Activated CD4-positive, alpha-beta T cell treated with anti-CD3 and anti-CD28 coated beads, Interleukin-10, Interleukin-2, amounts not matched to agents 100 ng/mL and 50 ng/mL, durations not matched to agents 16 hours and 8 hours (primary cell): ENCODE measurements around the gene MLLT10.

Experiments
- DNase-seq: peaks from one replicate; pipeline ENCODE4 v3.0.0-alpha.2; 2020

MLLT10 gene

DNA sequence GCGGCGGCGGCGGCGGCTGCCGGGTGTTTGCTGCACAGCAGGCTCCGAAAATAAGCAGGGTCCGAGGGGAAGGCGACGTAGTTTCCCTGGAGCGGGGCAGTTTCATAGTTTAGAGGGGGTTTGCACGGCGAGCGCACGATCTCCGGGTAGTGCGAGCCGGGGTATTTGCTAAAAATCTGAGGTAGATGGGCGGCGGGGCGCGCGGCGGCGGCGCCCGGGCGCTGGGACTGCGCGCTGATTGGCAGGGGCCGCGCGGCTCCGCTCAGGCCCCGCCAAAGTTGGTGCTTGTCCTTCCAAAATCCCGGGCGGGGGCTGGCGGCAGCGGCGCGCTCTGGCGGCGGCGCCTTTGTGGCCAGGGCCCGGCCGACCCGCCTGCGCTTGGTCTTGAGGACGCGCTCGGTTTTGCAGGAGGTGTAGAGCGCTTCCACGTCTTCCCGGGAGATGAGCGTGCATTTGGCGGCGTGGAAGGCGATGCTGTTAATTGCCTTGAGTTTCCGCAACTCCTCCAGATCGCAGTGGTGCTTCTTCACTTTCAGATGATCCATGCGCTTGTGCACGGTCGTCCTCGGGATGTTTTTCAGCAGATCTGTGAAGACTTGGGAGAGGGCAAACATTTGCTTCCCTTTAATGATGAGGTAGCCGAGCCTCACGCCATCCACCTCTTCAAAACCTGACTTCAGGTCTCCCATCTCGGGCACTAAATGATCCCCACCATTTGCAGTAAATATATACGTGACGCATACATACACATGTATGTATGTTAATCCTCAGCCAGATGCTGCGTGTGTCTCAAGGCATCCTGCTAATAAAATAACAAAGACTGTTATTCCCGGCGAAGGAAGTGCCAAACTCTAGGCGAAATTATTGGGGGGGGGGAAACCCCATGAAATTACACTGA lies 16.6 kb upstream of the MLLT10 start:
- peak; percentile 47 for DNase-seq

GRCh38 chr10:21518149-21518640 lies 15.8 kb upstream of the MLLT10 start:
- no peak for DNase-seq

GRCh38 chr10:21518641-21519396 lies 15.2 kb upstream of the MLLT10 start:
- DNase-seq = no peak

DNA sequence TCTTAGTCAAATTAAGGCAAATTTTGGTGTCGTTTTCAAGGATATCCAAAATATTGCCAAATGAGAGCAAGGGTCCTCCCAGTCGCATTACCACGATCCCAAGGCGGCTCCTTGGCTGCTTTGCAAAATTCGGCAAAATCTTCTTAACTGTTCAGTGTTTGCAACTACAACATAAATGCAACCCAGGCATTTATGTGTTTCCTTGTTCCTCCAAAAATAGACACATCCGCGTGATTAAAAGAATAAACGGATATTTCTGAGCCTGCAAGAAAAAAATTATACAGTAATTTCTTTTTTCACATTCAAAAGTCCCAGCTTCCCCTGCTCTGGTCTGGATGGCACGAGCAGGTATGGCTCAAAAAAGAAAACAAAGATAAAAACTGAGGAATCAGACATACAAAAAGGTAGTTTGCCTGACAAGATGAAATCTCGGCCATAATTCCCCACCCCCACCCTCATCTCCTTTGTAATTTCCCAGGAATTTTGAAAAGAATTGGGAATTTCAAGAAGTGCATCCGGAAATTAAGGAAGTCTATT lies 14.6 kb upstream of the MLLT10 start:
- no peak for DNase-seq

GRCh38 chr10:21519941-21520436 lies 14.0 kb upstream of the MLLT10 start:
- peak; percentile 55 for DNase-seq

GRCh38 chr10:21520509-21520908 lies 13.5 kb upstream of the MLLT10 start:
- no peak for DNase-seq

- DNase-seq = no peak
Measured at GRCh38 chr10:21520949-21521348, 13.1 kb upstream of the MLLT10 start.

DNA sequence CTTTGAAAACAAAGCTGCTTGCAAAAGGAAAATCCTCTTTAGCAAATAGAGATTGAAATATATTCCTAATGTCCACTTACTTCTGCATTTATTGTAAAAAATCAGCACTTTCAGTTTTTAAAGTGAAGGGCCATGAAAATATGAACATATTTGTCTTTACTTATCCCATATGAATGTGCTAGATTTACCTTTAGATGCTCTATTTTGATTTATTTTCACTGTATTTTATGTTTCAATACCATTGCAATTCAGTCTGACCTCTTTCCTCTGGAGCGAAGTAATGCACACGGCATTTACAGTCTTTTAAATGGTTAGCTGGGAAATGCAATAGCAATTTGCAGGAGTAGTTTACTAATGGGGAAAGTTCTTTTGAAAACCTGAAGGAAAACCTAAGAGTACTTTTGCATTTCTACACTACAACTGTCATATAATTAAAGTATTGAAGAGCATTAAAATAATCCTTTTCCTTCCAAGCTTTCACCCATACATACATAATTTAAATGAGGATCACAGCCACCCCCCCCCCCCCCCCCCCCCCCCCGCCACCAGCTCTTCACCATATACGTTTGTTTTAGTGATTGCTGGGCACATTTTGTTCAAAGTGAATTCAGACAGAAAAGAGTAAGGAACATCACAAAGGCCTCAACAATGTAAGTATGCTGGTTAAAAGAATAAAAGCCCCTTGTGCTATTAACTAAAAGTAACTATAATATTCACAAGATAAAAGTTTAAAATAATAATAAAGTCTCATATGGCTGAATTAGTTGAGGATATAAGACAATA lies 12.1 kb upstream of the MLLT10 start:
- no peak for DNase-seq

DNA sequence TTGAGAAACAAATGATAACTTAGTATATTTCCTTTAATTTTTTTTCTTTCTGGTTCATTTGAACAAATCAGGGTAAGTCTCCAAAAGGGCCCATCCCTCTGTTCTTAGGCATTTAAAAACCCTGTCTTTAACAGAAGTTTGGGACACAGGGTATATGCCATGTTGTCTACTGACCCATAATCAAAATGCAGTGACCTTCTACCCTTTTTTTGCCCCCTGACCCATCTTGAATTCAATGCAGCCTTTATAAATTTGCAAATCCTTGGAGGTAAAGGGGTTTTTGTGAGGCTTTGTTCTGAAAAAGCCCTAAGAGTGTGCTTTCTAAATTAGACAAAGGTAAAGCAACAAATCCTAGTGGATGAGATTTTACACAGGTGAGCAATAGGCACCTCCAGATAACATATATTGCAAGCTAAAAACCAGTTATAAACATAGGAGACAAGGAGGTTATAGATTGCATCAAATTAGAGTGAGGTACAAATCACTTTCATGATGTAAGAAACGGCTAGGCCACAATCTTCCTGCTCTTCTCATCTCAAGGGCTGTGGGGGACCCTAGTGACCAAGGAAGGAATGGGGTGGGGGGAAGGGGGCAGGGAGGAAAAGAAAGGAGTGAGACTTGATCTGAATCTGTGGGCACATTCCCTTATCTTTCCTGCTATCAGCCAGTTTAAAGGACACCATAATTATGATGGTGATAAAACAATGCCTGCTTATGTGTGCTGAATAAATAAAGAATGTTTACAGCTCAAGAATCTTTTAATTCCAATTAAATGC lies 11.2 kb upstream of the MLLT10 start:
- no peak for DNase-seq

GRCh38 chr10:21523557-21524008 lies 10.4 kb upstream of the MLLT10 start:
- no peak for DNase-seq

GRCh38 chr10:21524131-21524525 lies 9.9 kb upstream of the MLLT10 start:
- DNase-seq = no peak

DNA sequence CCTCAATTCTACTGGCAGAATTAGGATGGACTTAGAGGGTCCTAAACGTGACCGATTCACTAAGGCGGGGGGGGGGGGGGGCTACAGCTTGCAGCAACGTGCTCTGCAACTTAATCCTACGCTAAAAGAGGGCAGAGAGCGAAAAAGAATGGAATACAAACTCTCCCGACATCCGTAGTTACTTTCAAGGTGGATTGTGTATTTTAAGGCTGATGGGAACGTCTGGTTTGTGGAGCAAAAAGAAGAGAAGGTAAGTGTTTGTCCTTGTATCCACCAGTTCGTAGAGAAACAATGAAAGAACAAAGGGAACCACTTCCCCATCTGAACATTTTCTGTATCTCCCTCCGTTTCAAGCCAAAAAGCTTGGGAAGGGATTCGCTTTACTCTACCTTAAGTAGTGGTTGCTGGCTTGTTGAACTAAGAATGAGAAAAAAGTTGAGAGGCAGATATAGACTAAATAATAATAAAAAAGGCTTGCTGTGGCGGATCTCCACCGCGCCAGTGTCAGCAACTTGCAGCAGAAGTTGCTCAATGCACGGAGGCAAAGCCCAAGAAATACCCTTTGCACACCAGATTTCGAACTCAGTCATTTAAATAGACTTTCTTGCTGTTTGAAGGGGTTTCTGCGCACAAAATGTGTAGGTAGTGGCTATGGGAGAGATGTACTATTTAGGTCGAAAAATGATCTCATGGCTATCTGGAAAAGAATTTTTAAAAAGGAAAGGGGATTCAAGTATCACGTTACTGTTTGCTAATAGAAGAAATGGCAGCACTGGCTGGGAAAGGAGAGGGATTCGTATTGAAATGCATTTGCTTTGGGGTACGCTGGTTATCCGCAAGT lies 9.3 kb upstream of the MLLT10 start:
- no peak for DNase-seq

DNA sequence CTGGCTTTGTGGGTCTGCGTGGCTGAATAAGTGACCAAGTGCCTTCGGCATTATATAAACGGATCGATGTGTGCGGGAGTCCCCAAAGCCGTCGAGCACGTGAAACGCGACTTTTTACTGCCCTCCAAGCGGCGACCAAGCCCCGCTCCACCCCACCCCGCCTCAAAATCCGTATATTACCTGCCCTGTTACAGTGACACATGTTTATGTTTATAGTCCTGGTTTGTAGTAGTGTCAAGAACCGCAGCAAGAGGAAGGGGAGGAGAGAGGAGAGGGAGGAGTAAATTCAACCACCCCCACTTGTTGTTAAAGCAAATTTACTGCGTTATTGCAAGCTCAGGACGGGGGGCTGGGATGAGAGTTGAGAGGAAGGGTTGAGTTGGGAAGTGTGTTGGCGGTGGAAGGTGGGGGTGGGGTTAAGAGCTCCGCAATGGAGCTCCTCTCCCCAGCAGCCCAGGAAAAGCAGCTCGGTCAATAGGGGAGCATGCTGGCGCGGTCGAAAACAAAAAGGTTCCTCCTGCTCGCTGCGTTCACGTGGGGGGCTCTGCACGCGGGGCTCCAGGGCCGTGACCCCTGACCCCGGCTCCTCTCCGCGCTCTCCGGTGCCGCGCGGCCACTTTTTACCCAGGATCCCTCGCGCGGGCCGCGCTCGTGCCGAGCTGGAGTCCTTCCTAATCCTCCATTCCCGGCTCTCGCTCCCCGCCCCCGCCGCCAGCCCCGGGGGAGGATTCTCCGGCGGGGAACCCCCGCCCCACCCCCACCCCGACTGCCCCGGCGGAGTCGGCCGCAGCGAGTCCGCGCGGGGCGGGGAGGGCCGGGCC lies 8.5 kb upstream of the MLLT10 start, which contains the start of gene SKIDA1:
Gene SKIDA1 (minus strand): TSS at position 316 of the 821 bp plus-strand sequence. CDS start 7,860 bp downstream, outside the sequence.
- peak; percentile 75 for DNase-seq

DNA sequence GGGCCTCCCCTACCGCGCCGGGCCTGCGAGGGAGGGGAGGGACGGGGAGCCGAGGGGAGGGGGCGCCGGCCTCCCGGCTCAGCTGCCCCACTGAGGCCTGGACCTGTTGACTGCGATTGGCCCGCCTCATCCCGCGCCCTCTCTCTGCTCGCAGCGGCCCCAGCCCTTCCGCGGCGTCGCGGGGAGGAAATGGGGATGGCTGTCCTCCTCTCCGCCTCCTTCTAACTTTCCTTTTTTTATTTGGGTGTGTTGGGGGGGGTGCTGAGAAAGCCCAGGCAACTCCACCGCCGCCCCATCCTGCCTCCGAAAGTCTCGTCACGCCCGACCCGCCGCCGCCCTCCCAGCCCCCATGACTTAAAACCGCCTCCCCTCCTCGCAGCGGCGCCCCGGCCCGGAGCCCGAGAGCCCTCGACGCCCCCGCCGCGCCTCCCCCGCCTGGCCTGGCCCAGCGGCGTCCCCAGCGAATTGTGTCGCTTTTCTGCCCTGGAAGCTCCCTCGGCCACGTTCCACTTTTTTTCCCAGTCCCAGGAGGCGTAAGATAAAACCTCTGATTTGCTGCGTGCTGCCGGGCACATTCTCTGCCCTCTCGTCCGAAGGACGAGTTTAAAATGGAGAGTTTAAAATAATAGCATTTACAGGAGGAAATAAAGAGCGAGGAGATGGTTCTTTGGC lies 7.7 kb upstream of the MLLT10 start:
- peak; percentile 64 for DNase-seq

- DNase-seq = peak; percentile 53
Measured at GRCh38 chr10:21526860-21527597, 7.0 kb upstream of the MLLT10 start.

GRCh38 chr10:21527598-21528235 lies 6.3 kb upstream of the MLLT10 start:
- DNase-seq = no peak

DNA sequence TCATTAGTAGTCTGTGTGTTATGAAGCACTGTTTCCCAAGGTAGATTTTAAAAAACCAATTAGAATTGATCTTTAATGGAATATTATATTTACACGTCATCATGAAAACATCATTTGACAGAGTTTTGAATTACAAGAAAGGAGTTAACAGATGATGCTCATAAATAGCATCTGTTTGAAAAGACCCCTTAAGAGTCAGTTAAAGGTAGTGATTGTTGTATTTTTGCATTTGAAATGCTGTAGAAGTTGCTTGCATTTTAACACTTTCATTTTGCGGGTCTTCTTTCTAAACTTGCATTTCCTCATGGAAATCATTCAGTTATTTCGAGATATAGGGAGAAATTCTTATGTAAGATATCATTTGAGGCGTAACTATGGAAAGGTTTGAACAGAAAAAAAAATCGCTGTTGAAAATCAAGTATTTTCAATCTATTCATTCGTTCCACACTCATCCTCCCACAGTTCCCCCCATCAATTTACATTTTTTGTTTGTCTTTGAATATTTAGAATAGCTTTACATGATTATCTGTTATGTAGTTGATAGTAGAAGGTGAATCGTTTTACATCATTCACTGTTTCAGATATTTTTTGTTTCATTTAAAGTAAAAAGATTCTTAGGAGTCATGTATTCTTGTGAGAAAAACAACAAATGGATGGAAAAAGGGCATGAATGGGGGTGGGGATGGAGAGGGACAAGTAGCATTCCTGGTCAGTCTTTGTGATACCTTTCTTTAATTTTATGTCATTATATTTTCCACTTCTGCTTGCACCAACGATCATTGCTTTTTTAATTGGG lies 5.6 kb upstream of the MLLT10 start:
- DNase-seq = no peak
